ENCODE measurements around the gene LIPM. TPM values are rescaled to one million over a fixed set of nuclear protein-coding genes. Genes with fewer than 3 reads are reported as not detected.

Gene LIPM
- total and polyA plus RNA-seq, 2 experiments from 2014 or later: not detected

GRCh38 chr10:88852327-88852726 is 49.8 kb downstream of the LIPM start:
- Histone ChIP-seq H3K9ac (no peak overlapping the region), H3K27ac (no peak overlapping the region), H3K36me3 (ENCODE audit: low read depth) (no peaks in the 10 kb centered on the region), H3K4me1 (ENCODE audit: insufficient read depth) (peaks cover 26% of the 10 kb centered on the region), H3F3A (ENCODE audit: insufficient read depth) (peaks cover 21% of the 10 kb centered on the region), H2AFZ (no peak overlapping the region), H3K4me3 (no peak overlapping the region), H3K27me3 (replicated peaks; ENCODE audit: insufficient read depth) (no peaks in the 10 kb centered on the region), H3K9me3 (ENCODE audit: low read depth) (no peaks in the 10 kb centered on the region), H4K20me1 (ENCODE audit: insufficient read depth) (no peaks in the 10 kb centered on the region), H3K4me2 (ENCODE audit: unreplicated experiment) (no peak overlapping the region), H3K9me2 (ENCODE audit: insufficient read depth) (no peaks in the 10 kb centered on the region), H3K79me2 (ENCODE audit: insufficient read depth) (no peaks in the 10 kb centered on the region)
- no peak for TF ChIP-seq EZH2 (IDR thresholded peaks at IDR 0.05; ENCODE audit: insufficient read depth, poor library complexity, severe bottlenecking)
- TF ChIP-seq EZH2phosphoT487 (IDR thresholded peaks at IDR 0.05; ENCODE audit: insufficient read depth, low read depth): no peak
- DNase-seq: no peak
- in situ Hi-C loops (cut with MboI): no loop called here
- WGBS, 2 experiments (ENCODE audit: low coverage in 1 of 2, low lambda C conversion rate in 2 of 2, missing lambda C conversion rate in 2 of 2): 95 to 97% methylated on average over 4 of the region's 4 CpGs

- no peak overlapping the region for H3K4me3 ChIP-seq
- H2AFZ ChIP-seq: no peak overlapping the region
- 78 to 80% methylated on average over 4 of the region's 4 CpGs for WGBS, 2 experiments (ENCODE audit: low coverage in 1 of 2, low lambda C conversion rate in 2 of 2, missing lambda C conversion rate in 2 of 2)
- H3K36me3 ChIP-seq (ENCODE audit: low read depth): no peaks in the 10 kb centered on the region
- no peak overlapping the region for H3K9ac ChIP-seq
- H3K9me3 ChIP-seq (ENCODE audit: low read depth): no peaks in the 10 kb centered on the region
- no peaks in the 10 kb centered on the region for H3K9me2 ChIP-seq (ENCODE audit: insufficient read depth)
- in situ Hi-C loops (cut with MboI): no loop called here
- no peaks in the 10 kb centered on the region for H3K27me3 ChIP-seq (replicated peaks; ENCODE audit: insufficient read depth)
- TF ChIP-seq EZH2phosphoT487 (IDR thresholded peaks at IDR 0.05; ENCODE audit: insufficient read depth, low read depth) (no peak), EZH2 (IDR thresholded peaks at IDR 0.05; ENCODE audit: insufficient read depth, poor library complexity, severe bottlenecking) (no peak)
- H3K27ac ChIP-seq: no peak overlapping the region
- no peaks in the 10 kb centered on the region for H3K79me2 ChIP-seq (ENCODE audit: insufficient read depth)
- peaks cover 23% of the 10 kb centered on the region for H3K4me1 ChIP-seq (ENCODE audit: insufficient read depth)
- H4K20me1 ChIP-seq (ENCODE audit: insufficient read depth): no peaks in the 10 kb centered on the region
- no peak for DNase-seq
- peaks cover 18% of the 10 kb centered on the region for H3F3A ChIP-seq (ENCODE audit: insufficient read depth)
- H3K4me2 ChIP-seq (ENCODE audit: unreplicated experiment): no peak overlapping the region
These were observed 50.8 kb downstream of the LIPM start for GRCh38 chr10:88853155-88853881.

- Histone ChIP-seq H3K4me2 (ENCODE audit: unreplicated experiment) (no peak overlapping the region), H3K9ac (no peak overlapping the region), H3F3A (ENCODE audit: insufficient read depth) (peaks cover 5% of the 10 kb centered on the region; the same call in 1 of the 2 replicates), H3K9me3 (ENCODE audit: low read depth) (no peaks in the 10 kb centered on the region), H3K27me3 (replicated peaks; ENCODE audit: insufficient read depth) (no peaks in the 10 kb centered on the region), H4K20me1 (ENCODE audit: insufficient read depth) (no peaks in the 10 kb centered on the region), H3K4me1 (ENCODE audit: insufficient read depth) (peaks cover 9% of the 10 kb centered on the region), H3K4me3 (no peak overlapping the region), H2AFZ (no peak overlapping the region), H3K9me2 (ENCODE audit: insufficient read depth) (no peaks in the 10 kb centered on the region), H3K27ac (no peak overlapping the region), H3K79me2 (ENCODE audit: insufficient read depth) (no peaks in the 10 kb centered on the region), H3K36me3 (ENCODE audit: low read depth) (no peaks in the 10 kb centered on the region)
- TF ChIP-seq EZH2 (IDR thresholded peaks at IDR 0.05; ENCODE audit: insufficient read depth, poor library complexity, severe bottlenecking) (no peak), EZH2phosphoT487 (IDR thresholded peaks at IDR 0.05; ENCODE audit: insufficient read depth, low read depth) (no peak)
- in situ Hi-C loops (cut with MboI): no loop called here
- WGBS, 2 experiments (ENCODE audit: low coverage in 1 of 2, low lambda C conversion rate in 2 of 2, missing lambda C conversion rate in 2 of 2): 73 to 74% methylated on average over 3 of the region's 3 CpGs
- DNase-seq: no peak
These were observed 52.2 kb downstream of the LIPM start for GRCh38 chr10:88854684-88855083.

GRCh38 chr10:88857831-88858230 is 55.3 kb downstream of the LIPM start:
- Histone ChIP-seq H3K9me2 (ENCODE audit: insufficient read depth) (no peaks in the 10 kb centered on the region), H3K9me3 (ENCODE audit: low read depth) (no peaks in the 10 kb centered on the region), H4K20me1 (ENCODE audit: insufficient read depth) (no peaks in the 10 kb centered on the region), H3K4me2 (ENCODE audit: unreplicated experiment) (no peak overlapping the region), H3K4me1 (ENCODE audit: insufficient read depth) (no peaks in the 10 kb centered on the region), H2AFZ (no peak overlapping the region), H3K27ac (no peak overlapping the region), H3F3A (ENCODE audit: insufficient read depth) (no peaks in the 10 kb centered on the region), H3K36me3 (ENCODE audit: low read depth) (no peaks in the 10 kb centered on the region), H3K4me3 (no peak overlapping the region), H3K27me3 (replicated peaks; ENCODE audit: insufficient read depth) (no peaks in the 10 kb centered on the region), H3K79me2 (ENCODE audit: insufficient read depth) (no peaks in the 10 kb centered on the region), H3K9ac (no peak overlapping the region)
- TF ChIP-seq EZH2 (IDR thresholded peaks at IDR 0.05; ENCODE audit: insufficient read depth, poor library complexity, severe bottlenecking) (no peak), EZH2phosphoT487 (IDR thresholded peaks at IDR 0.05; ENCODE audit: insufficient read depth, low read depth) (no peak)
- in situ Hi-C loops (cut with MboI): no loop called here
- no peak for DNase-seq

Measured in GM23248 (cell line).